ENCODE results near the gene NQO1. TPM values are rescaled to one million over a fixed set of nuclear protein-coding genes. Genes with fewer than 3 reads are reported as not detected.

The NQO1 gene
- total RNA-seq, 3 donors from 2014 or later (not counting 1 experiment from before 2014, with no cell fraction given) = 4.0 to 4.8 (median 4.5) TPM

- peaks cover 17 to 19% of the 10 kb centered on the region in 2 donors for H3K4me1 Mint-ChIP-seq
- Histone ChIP-seq H3K27me3 (ENCODE audit: control insufficient read depth, insufficient read depth, low read length) (no peaks in the 10 kb centered on the region), H3K4me3 (ENCODE audit: low read length) (peak overlapping the region; percentile 60), H3K4me1 (ENCODE audit: control insufficient read depth, insufficient read depth, low read length) (peaks cover 20% of the 10 kb centered on the region), H3K9me3 (ENCODE audit: control insufficient read depth, insufficient read depth, low read length) (no peaks in the 10 kb centered on the region), H3K36me3 (ENCODE audit: control insufficient read depth, insufficient read depth, low read length) (no peaks in the 10 kb centered on the region), H3K27ac (ENCODE audit: low read length) (peak overlapping the region; percentile 69)
- peak overlapping the region; percentile 86 to 97 for H3K27ac Mint-ChIP-seq
- H3K4me3 Mint-ChIP-seq = peak overlapping the region; percentile 95
- H3K36me3 Mint-ChIP-seq = no peaks in the 10 kb centered on the region
- TF ChIP-seq, protein P1, sequence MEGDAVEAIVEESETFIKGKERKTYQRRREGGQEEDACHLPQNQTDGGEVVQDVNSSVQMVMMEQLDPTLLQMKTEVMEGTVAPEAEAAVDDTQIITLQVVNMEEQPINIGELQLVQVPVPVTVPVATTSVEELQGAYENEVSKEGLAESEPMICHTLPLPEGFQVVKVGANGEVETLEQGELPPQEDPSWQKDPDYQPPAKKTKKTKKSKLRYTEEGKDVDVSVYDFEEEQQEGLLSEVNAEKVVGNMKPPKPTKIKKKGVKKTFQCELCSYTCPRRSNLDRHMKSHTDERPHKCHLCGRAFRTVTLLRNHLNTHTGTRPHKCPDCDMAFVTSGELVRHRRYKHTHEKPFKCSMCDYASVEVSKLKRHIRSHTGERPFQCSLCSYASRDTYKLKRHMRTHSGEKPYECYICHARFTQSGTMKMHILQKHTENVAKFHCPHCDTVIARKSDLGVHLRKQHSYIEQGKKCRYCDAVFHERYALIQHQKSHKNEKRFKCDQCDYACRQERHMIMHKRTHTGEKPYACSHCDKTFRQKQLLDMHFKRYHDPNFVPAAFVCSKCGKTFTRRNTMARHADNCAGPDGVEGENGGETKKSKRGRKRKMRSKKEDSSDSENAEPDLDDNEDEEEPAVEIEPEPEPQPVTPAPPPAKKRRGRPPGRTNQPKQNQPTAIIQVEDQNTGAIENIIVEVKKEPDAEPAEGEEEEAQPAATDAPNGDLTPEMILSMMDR (IDR thresholded peaks at IDR 0.05) = no peak
- no peaks in the 10 kb centered on the region for H3K9me3 Mint-ChIP-seq
- intact Hi-C loops (cut with micrococcal nuclease) = loop anchor here (2.0 kb wide), 1 partner anchor 29 kb away; the partner anchor contains the start of gene NOB1
- DNase-seq = no peak
- H3K27me3 Mint-ChIP-seq (ENCODE audit: low read depth in 2 of 2) = no peaks in the 10 kb centered on the region
- 75% methylated on average over 32 of the region's 32 CpGs for WGBS (ENCODE audit: insufficient coverage)
- ATAC-seq = no peak
Observed at GRCh38 chr16:69725480-69726312, 664 bp downstream of the NQO1 start.

DNA sequence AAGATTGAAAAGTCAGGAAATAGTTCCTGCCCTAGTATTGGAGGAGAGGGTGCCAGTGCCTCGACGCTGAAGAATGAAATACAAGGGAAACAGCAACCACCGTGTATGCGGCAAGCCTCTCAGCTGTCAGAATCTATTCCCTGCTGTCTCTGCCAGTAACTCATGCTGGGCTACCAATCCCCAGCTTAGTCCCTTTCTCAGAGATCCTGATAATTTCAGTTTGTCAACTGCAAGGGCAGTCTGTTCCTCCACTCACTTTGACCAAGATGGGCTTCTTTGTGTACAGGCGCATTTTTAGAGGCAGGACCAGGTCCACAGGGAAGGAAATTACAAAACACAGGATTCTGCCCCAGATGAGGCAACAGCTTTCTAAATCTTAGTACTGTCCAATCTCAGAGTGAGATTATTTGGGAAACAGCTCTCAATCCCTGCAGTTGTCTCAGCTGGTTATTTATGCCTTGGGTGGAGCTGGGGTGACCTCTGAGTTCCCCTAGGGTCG, 1.3 kb downstream of the NQO1 start:
- ATAC-seq (no peak), DNase-seq (no peak)
- intact Hi-C loops (cut with micrococcal nuclease) = no loop called here
- no peaks in the 10 kb centered on the region for H3K36me3 Mint-ChIP-seq
- H3K9me3 Mint-ChIP-seq = no peaks in the 10 kb centered on the region
- Histone ChIP-seq H3K27ac (ENCODE audit: low read length) (no peak overlapping the region), H3K4me3 (ENCODE audit: low read length) (no peak overlapping the region), H3K4me1 (ENCODE audit: control insufficient read depth, insufficient read depth, low read length) (peaks cover 20% of the 10 kb centered on the region), H3K9me3 (ENCODE audit: control insufficient read depth, insufficient read depth, low read length) (no peaks in the 10 kb centered on the region), H3K27me3 (ENCODE audit: control insufficient read depth, insufficient read depth, low read length) (no peaks in the 10 kb centered on the region), H3K36me3 (ENCODE audit: control insufficient read depth, insufficient read depth, low read length) (no peaks in the 10 kb centered on the region)
- no peaks in the 10 kb centered on the region for H3K27me3 Mint-ChIP-seq (ENCODE audit: low read depth in 2 of 2)
- peaks cover 17 to 19% of the 10 kb centered on the region in 2 donors for H3K4me1 Mint-ChIP-seq
- TF ChIP-seq, protein P1 (IDR thresholded peaks at IDR 0.05) = no peak
- peak overlapping the region; percentile 41 for H3K4me3 Mint-ChIP-seq
- WGBS (ENCODE audit: insufficient coverage) = 93% methylated on average over 6 of the region's 6 CpGs
- H3K27ac Mint-ChIP-seq = peak overlapping the region in 1 of 2 donors; percentile 43

- Mint-ChIP-seq H3K9me3 (no peaks in the 10 kb centered on the region), H3K27ac (peak overlapping the region in 1 of 2 donors; percentile 43), H3K27me3 (ENCODE audit: low read depth in 2 of 2) (no peaks in the 10 kb centered on the region), H3K36me3 (no peaks in the 10 kb centered on the region), H3K4me3 (peak overlapping the region; percentile 41), H3K4me1 (peaks cover 17 to 19% of the 10 kb centered on the region in 2 donors)
- Histone ChIP-seq H3K27ac (ENCODE audit: low read length) (no peak overlapping the region), H3K36me3 (ENCODE audit: control insufficient read depth, insufficient read depth, low read length) (no peaks in the 10 kb centered on the region), H3K27me3 (ENCODE audit: control insufficient read depth, insufficient read depth, low read length) (no peaks in the 10 kb centered on the region), H3K4me1 (ENCODE audit: control insufficient read depth, insufficient read depth, low read length) (peaks cover 20% of the 10 kb centered on the region), H3K4me3 (ENCODE audit: low read length) (no peak overlapping the region), H3K9me3 (ENCODE audit: control insufficient read depth, insufficient read depth, low read length) (no peaks in the 10 kb centered on the region)
- ATAC-seq (no peak), DNase-seq (no peak)
- WGBS (ENCODE audit: insufficient coverage) = 96% methylated on average over 2 of the region's 2 CpGs
- TF ChIP-seq, protein P1 (IDR thresholded peaks at IDR 0.05) = no peak
- intact Hi-C loops (cut with micrococcal nuclease) = no loop called here
Observed at GRCh38 chr16:69724414-69724873, 1.9 kb downstream of the NQO1 start.

Data from natural killer cell (primary cell).